HUES6 (cell line): ENCODE data around the gene TACO1.

Experiments used
- H3K27ac ChIP-seq: 2 replicates; pipeline ENCODE4 v1.7.0; 2013; ENCODE audit warnings: low read depth, mild to moderate bottlenecking, low read length, inconsistent platforms
- H3K27me3 ChIP-seq: 2 replicates; pipeline ENCODE4 v1.6.1; 2013; ENCODE audit warnings: low read length; ENCODE audit not compliant: control insufficient read depth, insufficient read depth
- H3K36me3 ChIP-seq: 2 replicates; pipeline ENCODE4 v1.6.1; 2013; ENCODE audit warnings: low read length; ENCODE audit not compliant: control insufficient read depth, insufficient read depth
- H3K4me1 ChIP-seq: 2 replicates; pipeline ENCODE4 v1.6.1; 2013; ENCODE audit warnings: low read length; ENCODE audit not compliant: control insufficient read depth, insufficient read depth
- H3K4me3 ChIP-seq: 2 replicates; pipeline ENCODE4 v1.5.1; 2013; ENCODE audit warnings: low read depth, low read length
- H3K9ac ChIP-seq: one replicate; pipeline ENCODE4 v1.6.1; 2013; ENCODE audit warnings: mild to moderate bottlenecking, low read length
- H3K9me3 ChIP-seq: 2 replicates; pipeline ENCODE4 v1.6.1; 2013; ENCODE audit warnings: low read depth, low read length; ENCODE audit not compliant: control insufficient read depth, insufficient read depth

Gene TACO1

DNA sequence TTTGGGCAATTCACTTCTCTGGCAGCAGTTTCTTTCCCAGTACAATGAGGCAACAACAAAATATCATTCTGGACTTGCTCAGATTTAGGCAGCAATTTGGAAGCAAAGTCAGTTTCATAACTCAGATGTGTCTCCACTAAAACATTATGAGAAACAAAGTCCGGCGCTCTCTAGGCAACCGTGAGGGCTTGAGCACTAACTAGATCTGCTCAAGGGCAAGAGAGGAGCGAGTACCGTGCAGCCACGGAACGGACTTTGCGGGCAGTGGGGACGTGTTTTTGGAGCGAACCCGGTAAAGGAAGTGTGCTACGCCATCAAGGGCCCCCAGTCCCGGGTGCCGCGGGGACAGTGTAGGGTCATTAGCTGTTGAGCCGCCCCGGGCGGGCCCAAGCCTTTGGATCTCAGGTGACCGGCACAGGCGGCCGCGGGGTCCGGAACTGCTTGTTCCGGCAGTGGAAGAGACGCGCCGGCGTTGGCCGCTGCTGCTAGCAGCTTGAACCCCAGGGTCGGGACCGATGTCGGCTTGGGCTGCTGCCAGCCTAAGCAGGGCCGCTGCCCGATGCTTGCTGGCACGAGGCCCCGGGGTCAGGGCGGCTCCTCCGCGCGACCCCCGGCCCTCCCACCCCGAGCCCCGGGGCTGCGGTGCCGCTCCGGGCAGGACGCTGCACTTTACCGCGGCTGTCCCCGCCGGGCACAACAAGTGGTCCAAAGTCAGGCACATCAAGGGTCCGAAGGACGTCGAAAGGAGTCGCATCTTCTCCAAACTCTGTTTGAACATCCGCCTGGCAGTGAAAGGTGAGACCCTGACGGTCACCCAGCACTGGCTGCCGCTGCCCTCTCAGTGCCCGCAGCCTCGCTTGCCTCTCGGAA, at the start of gene TACO1:
TSS of gene TACO1 (plus strand) at position 327 of the 870 bp plus-strand sequence. CDS start at position 516, 189 bp downstream.
- H3K9me3 ChIP-seq, result no peaks in the 10 kb centered on the region
- H3K4me1 ChIP-seq, result peaks cover 10% of the 10 kb centered on the region
- no peaks in the 10 kb centered on the region for H3K27me3 ChIP-seq
- H3K36me3 ChIP-seq, result peaks cover 16% of the 10 kb centered on the region
- peak within 1 kb of the TSS; percentile 88 for H3K9ac ChIP-seq
- H3K27ac ChIP-seq, result peak within 1 kb of the TSS; percentile 54; the same call in 1 of the 2 replicates
- peak within 1 kb of the TSS; percentile 92 for H3K4me3 ChIP-seq

DNA sequence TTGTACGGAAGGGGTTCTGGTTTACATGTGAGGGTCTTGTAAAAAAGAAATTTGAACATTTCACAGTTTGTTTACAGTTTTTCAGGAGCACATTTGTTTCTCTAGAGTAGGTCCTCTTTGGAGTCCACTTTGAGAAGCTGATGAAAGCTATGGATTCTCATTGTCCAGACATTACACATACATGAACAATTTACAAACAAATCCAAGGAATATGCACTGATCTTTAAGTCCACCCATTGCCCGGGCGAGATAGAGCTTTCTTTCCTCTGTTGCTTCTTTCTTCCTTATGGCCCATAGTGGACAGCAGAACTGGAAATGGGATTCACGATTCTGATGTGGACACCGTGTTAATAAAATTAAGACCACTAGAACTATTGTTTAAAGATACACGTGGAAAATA, 48.5 kb upstream of the TACO1 start:
- H3K27me3 ChIP-seq, result no peaks in the 10 kb centered on the region
- H3K4me1 ChIP-seq, result peaks cover 8% of the 10 kb centered on the region
- H3K9ac ChIP-seq, result no peak overlapping the region
- peak overlapping the region; percentile 91 for H3K4me3 ChIP-seq
- no peak overlapping the region for H3K27ac ChIP-seq
- peaks cover 3% of the 10 kb centered on the region; the same call in 1 of the 2 replicates for H3K36me3 ChIP-seq
- H3K9me3 ChIP-seq, result peaks cover 6% of the 10 kb centered on the region; the same call in 1 of the 2 replicates

DNA sequence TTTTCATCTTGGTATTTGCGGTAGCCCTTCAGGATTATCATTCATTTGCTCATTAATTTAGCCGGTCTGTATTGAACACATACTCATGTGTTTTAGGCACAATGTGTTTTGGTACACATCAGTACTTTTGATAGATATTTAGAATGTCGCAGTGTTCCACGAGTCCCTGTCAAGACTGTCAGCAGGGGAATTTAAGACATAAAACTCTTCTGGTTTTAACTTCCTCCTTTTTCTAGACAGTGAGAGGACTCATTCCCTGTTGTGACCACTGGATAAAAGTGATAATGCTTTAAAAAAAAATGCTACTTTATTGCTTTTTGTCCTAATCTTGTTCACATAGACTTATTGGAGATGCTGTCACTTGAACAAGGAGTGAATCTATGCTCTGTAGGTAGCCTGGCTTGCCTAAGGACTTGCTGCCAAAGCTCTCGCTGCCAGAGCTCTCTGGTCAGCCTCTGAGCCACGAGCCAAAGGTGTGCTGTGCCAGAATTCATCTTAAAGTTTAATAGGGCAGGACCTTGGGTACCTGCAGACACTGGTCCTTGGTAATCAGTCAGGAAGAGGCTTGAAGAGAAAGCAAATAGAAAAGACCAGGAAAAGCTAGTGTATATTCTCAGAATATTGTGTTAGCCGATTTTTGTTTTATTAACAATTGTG, 45.1 kb upstream of the TACO1 start:
- peaks cover 8% of the 10 kb centered on the region for H3K4me1 ChIP-seq
- H3K36me3 ChIP-seq, result peaks cover 7% of the 10 kb centered on the region; the same call in 1 of the 2 replicates
- no peaks in the 10 kb centered on the region for H3K27me3 ChIP-seq
- no peak overlapping the region for H3K9ac ChIP-seq
- no peak overlapping the region for H3K27ac ChIP-seq
- H3K9me3 ChIP-seq, result peaks cover 6% of the 10 kb centered on the region; the same call in 1 of the 2 replicates
- H3K4me3 ChIP-seq, result no peak overlapping the region

DNA sequence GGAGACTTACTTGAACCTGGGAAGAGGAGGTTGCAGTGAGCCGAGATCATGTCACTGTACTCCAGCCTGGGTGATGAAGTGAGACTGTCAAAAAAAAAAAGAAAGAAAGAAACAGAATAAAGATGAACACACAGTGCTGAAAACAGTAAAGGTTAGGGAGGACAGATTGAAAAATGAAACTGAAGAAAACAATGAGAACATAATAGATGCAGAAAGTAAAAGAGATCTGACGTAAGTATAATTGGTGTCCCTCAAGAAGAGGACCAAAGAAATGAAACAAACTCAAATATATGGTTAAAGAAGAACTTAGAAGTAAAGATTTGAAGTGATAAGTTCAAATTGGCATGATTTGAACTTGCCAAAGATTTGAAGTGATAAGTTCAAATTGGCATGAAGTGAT, 43.3 kb upstream of the TACO1 start:
- Histone ChIP-seq H3K36me3 (peaks cover 7% of the 10 kb centered on the region; the same call in 1 of the 2 replicates), H3K27me3 (no peaks in the 10 kb centered on the region), H3K9ac (no peak overlapping the region), H3K4me3 (no peak overlapping the region), H3K27ac (no peak overlapping the region), H3K9me3 (peaks cover 6% of the 10 kb centered on the region; the same call in 1 of the 2 replicates), H3K4me1 (peaks cover 4% of the 10 kb centered on the region)

DNA sequence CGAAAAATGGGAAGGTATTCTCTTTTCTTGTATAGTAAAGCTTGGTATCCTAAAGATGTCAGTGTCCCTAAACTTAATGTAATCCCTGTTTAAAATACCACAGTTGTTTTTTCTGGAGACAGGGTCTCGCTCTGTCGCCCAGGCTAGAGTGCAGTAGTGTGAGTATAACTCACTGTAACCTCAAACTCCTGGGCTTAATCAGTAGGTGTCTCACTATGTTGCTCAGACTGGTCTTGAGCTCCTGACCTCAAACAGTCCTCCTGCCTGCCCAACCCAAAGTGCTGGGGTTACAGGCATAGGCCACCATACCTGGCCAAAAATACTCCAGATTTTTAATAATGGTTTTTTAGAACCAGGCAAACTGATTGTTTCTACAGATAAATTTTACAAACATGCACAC, 42.3 kb upstream of the TACO1 start:
- peaks cover 6% of the 10 kb centered on the region; the same call in 1 of the 2 replicates for H3K9me3 ChIP-seq
- no peaks in the 10 kb centered on the region for H3K4me1 ChIP-seq
- no peaks in the 10 kb centered on the region for H3K27me3 ChIP-seq
- H3K4me3 ChIP-seq, result no peak overlapping the region
- no peak overlapping the region for H3K27ac ChIP-seq
- peaks cover 7% of the 10 kb centered on the region; the same call in 1 of the 2 replicates for H3K36me3 ChIP-seq
- H3K9ac ChIP-seq, result no peak overlapping the region

DNA sequence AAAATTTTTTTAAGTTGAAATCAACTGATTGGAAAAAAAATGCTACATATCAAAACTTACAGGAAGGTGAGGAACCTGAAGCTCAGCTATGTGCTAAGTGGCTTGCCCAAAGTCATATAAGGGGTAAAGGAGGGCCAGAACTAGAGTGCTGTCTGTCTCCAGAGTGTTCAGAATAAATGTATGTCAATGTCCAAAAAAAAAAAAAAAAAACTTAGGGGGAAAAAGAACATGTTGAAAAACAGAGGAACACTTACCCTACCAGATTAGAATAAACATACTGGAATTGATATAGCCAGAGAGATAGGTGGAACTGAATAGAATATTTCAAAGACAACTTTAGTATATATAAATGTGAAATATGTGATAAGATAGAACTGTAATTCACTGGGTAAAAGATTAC, 38.9 kb upstream of the TACO1 start:
- Histone ChIP-seq H3K9ac (no peak overlapping the region), H3K27ac (no peak overlapping the region), H3K27me3 (no peaks in the 10 kb centered on the region), H3K9me3 (peaks cover 4% of the 10 kb centered on the region; the same call in 1 of the 2 replicates), H3K36me3 (0 out of 2 replicates have a peak, but pooled peaks cover 4% of the 10 kb centered on the region), H3K4me3 (no peak overlapping the region), H3K4me1 (no peaks in the 10 kb centered on the region)

DNA sequence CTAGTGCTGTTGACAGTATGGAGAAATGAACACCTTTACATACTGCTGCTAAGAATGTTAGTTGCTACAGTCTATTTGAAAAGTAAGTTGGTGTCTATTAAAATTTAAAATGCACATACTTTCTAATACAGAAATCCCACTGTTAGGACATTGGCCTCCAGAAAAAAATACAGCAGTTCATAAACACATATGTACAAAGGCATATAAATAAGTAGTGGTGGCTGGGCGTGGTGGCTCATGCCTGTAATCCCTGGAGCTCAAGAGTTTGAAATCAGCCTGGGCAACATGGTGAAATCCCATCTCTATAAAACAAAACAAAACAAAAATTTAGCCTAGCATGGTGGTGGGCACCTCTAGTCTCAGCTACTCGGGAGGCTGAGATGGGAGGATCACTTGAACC, 37.4 kb upstream of the TACO1 start:
- H3K36me3 ChIP-seq, result no peaks in the 10 kb centered on the region
- H3K27me3 ChIP-seq, result no peaks in the 10 kb centered on the region
- H3K4me3 ChIP-seq, result no peak overlapping the region
- H3K9ac ChIP-seq, result no peak overlapping the region
- no peak overlapping the region for H3K27ac ChIP-seq
- no peaks in the 10 kb centered on the region for H3K4me1 ChIP-seq
- H3K9me3 ChIP-seq, result no peaks in the 10 kb centered on the region

DNA sequence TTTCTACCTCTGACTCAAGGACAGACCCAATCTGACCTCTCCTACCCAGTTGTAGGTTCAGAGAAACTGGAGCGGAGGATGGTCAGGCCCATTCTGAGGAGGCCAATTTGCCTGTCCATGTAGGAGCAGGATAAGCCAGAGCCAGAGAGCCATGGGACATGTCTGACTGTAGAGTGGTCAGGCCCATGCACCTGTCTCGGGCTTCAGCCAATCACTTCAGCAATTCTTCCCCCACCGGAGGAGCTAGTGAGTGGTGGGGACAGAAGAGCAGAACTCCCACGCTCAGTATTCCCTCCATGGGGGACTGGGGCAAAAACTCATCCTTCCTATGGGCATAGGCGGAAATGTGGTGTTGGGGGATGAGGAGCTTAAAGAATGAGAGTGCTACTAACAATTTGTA, 36.1 kb upstream of the TACO1 start:
- Histone ChIP-seq H3K9me3 (no peaks in the 10 kb centered on the region), H3K4me1 (no peaks in the 10 kb centered on the region), H3K4me3 (no peak overlapping the region), H3K27me3 (no peaks in the 10 kb centered on the region), H3K27ac (no peak overlapping the region), H3K9ac (no peak overlapping the region), H3K36me3 (no peaks in the 10 kb centered on the region)

DNA sequence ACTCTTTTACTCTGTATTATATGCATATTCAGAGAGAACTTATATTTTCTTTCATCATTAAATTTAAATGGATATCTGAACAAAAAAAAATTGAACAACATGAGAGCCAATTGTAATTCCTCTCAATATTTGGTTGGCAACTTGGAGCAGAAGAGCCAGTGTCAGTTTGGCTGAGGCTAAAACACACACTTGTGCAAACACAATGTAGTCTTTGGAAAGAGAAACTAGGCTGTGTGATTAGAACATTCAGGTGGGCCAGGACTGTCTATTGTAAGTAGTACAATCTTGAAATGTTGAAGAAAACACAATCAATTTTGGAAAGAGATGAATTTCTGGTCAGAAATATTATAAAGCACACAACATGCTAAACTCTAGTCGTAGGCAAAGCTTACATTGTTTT, 33.5 kb upstream of the TACO1 start:
- H3K36me3 ChIP-seq, result no peaks in the 10 kb centered on the region
- H3K27ac ChIP-seq, result no peak overlapping the region

DNA sequence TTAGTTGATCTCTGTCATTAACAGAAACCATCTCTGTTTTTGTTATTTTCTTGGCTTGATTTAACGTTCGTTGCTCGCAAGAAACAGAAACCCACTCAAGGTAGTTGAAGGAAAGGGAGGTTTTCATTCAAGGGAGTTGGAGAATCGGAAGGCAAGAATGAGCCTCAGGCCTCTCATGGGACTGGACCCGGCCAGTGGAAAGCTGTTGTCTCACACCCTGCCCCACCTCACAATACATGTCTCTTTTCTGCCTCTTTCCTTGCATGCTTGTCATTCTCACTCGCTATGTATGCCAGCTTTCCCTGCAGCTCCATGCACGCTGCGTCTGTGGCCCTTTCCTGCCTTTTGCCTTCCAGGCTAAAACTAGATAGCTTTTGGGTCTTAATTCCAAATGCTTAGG, 32.1 kb upstream of the TACO1 start:
- H3K4me1 ChIP-seq, result no peaks in the 10 kb centered on the region
- H3K9ac ChIP-seq, result no peak overlapping the region
- H3K4me3 ChIP-seq, result no peak overlapping the region
- H3K9me3 ChIP-seq, result no peaks in the 10 kb centered on the region
- H3K27me3 ChIP-seq, result no peaks in the 10 kb centered on the region
- no peaks in the 10 kb centered on the region for H3K36me3 ChIP-seq
- H3K27ac ChIP-seq, result no peak overlapping the region

More for the DNA sequence above, 33.5 kb upstream of the TACO1 start:
- no peak overlapping the region for H3K4me3 ChIP-seq
- H3K9ac ChIP-seq, result no peak overlapping the region
- no peaks in the 10 kb centered on the region for H3K9me3 ChIP-seq
- no peaks in the 10 kb centered on the region for H3K27me3 ChIP-seq
- no peaks in the 10 kb centered on the region for H3K4me1 ChIP-seq
